ENCODE results near the gene PPP1R26.

Gene PPP1R26

GRCh38 chr9:135536216-135536615 lies 56.6 kb downstream of the PPP1R26 start:
- no peak for TF ChIP-seq CTCF (IDR thresholded peaks at IDR 0.05)

All from LNCAP (cell line).